GM12874 (cell line): ENCODE results near the gene COG5.

ENCODE experiments used
- CTCF ChIP-seq: IDR thresholded peaks from 2 replicates; pipeline ENCODE4 v1.5.1; 2011; ENCODE audit warnings: low read depth, mild to moderate bottlenecking, control low read depth, low read length, moderate library complexity; ENCODE audit not compliant: insufficient read depth

Gene COG5

GRCh38 chr7:107387128-107387527 lies 176.6 kb downstream of the COG5 start:
- no peak for TF ChIP-seq CTCF

- no peak for TF ChIP-seq CTCF
Observed at GRCh38 chr7:107386548-107387102, 177.1 kb downstream of the COG5 start.

GRCh38 chr7:107384025-107384424 lies 179.7 kb downstream of the COG5 start:
- TF ChIP-seq CTCF, result peak; percentile 43; the same call in 1 of the 2 replicates

GRCh38 chr7:107383203-107383602 lies 180.5 kb downstream of the COG5 start:
- no peak for TF ChIP-seq CTCF

GRCh38 chr7:107381453-107381852 lies 182.3 kb downstream of the COG5 start:
- TF ChIP-seq CTCF, result no peak

GRCh38 chr7:107373354-107373753 lies 190.4 kb downstream of the COG5 start:
- no peak for TF ChIP-seq CTCF

GRCh38 chr7:107372298-107372697 lies 191.4 kb downstream of the COG5 start:
- no peak for TF ChIP-seq CTCF
